Right cardiac atrium (tissue), 5 donors: ENCODE measurements around the gene RUFY1. TPM values are rescaled to one million over a fixed set of nuclear protein-coding genes. Genes with fewer than 3 reads are reported as not detected.
A peak's percentile ranks its signal among the peaks of the same experiment; 100 is the strongest.

ENCODE experiments used
- ATAC-seq, 2 donors: fragments of 200-7000 bp; cut with Tn5 transposase; one replicate each; pipeline versions ENCODE4 v1.8.0 to v1.9.1; 2020; ENCODE audit warnings: moderate library complexity in 2 of 2, mild to moderate bottlenecking in 1 of 2
- DNase-seq, 3 donors: peaks; one replicate each; pipeline ENCODE4 v3.0.0-alpha.2; 2020
- H3K27ac ChIP-seq: one replicate; pipeline ENCODE4 v1.5.1; 2013; ENCODE audit warnings: mild to moderate bottlenecking, low read length, control low read depth, moderate library complexity
- H3K27me3 ChIP-seq: one replicate; pipeline ENCODE4 v1.6.1; 2013; ENCODE audit not compliant: control insufficient read depth, insufficient read depth
- H3K4me1 ChIP-seq: one replicate; pipeline ENCODE4 v1.6.1; 2013; ENCODE audit warnings: low read length; ENCODE audit not compliant: control insufficient read depth, insufficient read depth
- H3K4me3 ChIP-seq: one replicate; pipeline ENCODE4 v1.5.1; 2013; ENCODE audit warnings: low read length, control low read depth
- H3K9me3 ChIP-seq: one replicate; pipeline ENCODE4 v1.6.1; 2013; ENCODE audit warnings: low read length; ENCODE audit not compliant: control insufficient read depth
- WGBS: extraction: QIAGEN DNeasy Blood & Tissue Kit; methylation state at CpG from one replicate; pipeline ENCODE4 v1.1.7; 2013; 5-methylcytosine and 5-hydroxymethylcytosine counted together
- intact Hi-C, 4 donors: fragments of 100-400 bp; cut with DNase I; formaldehyde crosslinking; loops; one replicate each; pipeline versions ENCODE4 v1.11.0 to v1.14.0; 2022 to 2023
- polyA plus RNA-seq: library from polyadenylated mRNA; stranded (reverse); fragments of 200-250 nt; gene quantifications from one replicate; pipeline ENCODE4 v1.2.3, GENCODE V29; 2013
- total RNA-seq, 4 donors: library from RNA; stranded (reverse); fragmentation: NEBNext Ultra II Directional; extraction: Animal tissue kit (Norgen Biotek cat#: 25700); gene quantifications; one replicate each; pipeline ENCODE4 v1.2.1, GENCODE V29; 2021
- donor health status: healthy with polysubstance abuse.
- donor health status: DM: no; HTN: yes; CAD: no.
- donor health status: DM: no; HTN: no; CAD: no.
- donor health status: DM: no; HTN: yes; CAD: no; lungs with severe emphysema.
- donor health status: DM: yes; HTN: yes; CAD: no.

The RUFY1 gene
- total and polyA plus RNA-seq, 5 donors, result 18.9 to 25.6 (median 23.1) TPM

- Histone ChIP-seq H3K27ac (no peak overlapping the region), H3K4me3 (no peak overlapping the region), H3K9me3 (no peaks in the 10 kb centered on the region), H3K27me3 (no peaks in the 10 kb centered on the region), H3K4me1 (peaks cover 3% of the 10 kb centered on the region)
- ATAC-seq, result no peak
- intact Hi-C loops, result no loop called here
- WGBS, result 83% methylated on average over 21 of the region's 21 CpGs
- DNase-seq, result peak in 1 of 3 donors; percentile 54
Observed at GRCh38 chr5:179606071-179606909, 55.9 kb downstream of the RUFY1 start.

GRCh38 chr5:179606910-179607159 lies 56.5 kb downstream of the RUFY1 start:
- intact Hi-C loops, result no loop called here
- H3K4me1 ChIP-seq, result peaks cover 4% of the 10 kb centered on the region
- no peaks in the 10 kb centered on the region for H3K9me3 ChIP-seq
- DNase-seq (peak in 1 of 3 donors; percentile 50), ATAC-seq (peak in 1 of 2 donors; percentile 0)
- H3K4me3 ChIP-seq, result no peak overlapping the region
- H3K27ac ChIP-seq, result no peak overlapping the region
- no peaks in the 10 kb centered on the region for H3K27me3 ChIP-seq
- WGBS, result 87% methylated on average over 6 of the region's 6 CpGs

GRCh38 chr5:179607160-179607931 lies 57.0 kb downstream of the RUFY1 start:
- ATAC-seq (peak; percentile 25 to 50), DNase-seq (peak; percentile 60 to 80 (median 73))
- H3K4me1 ChIP-seq, result peaks cover 6% of the 10 kb centered on the region
- no peaks in the 10 kb centered on the region for H3K27me3 ChIP-seq
- H3K27ac ChIP-seq, result no peak overlapping the region
- no peaks in the 10 kb centered on the region for H3K9me3 ChIP-seq
- 60% methylated on average over 19 of the region's 19 CpGs for WGBS
- intact Hi-C loops, result no loop called here
- no peak overlapping the region for H3K4me3 ChIP-seq

GRCh38 chr5:179608131-179608581 lies 57.8 kb downstream of the RUFY1 start:
- peak in 1 of 2 donors; percentile 3 for ATAC-seq
- H3K4me1 ChIP-seq, result peaks cover 6% of the 10 kb centered on the region

GRCh38 chr5:179609834-179610108 lies 59.4 kb downstream of the RUFY1 start:
- H3K4me3 ChIP-seq, result no peak overlapping the region
- WGBS, result 77% methylated on average over 8 of the region's 8 CpGs
- H3K9me3 ChIP-seq, result no peaks in the 10 kb centered on the region
- intact Hi-C loops, result no loop called here
- DNase-seq, result no peak
- no peaks in the 10 kb centered on the region for H3K27me3 ChIP-seq
- no peak for ATAC-seq
- peaks cover 6% of the 10 kb centered on the region for H3K4me1 ChIP-seq
- no peak overlapping the region for H3K27ac ChIP-seq

More at GRCh38 chr5:179608131-179608581, 57.8 kb downstream of the RUFY1 start:
- Histone ChIP-seq H3K9me3 (no peaks in the 10 kb centered on the region), H3K4me3 (no peak overlapping the region), H3K27ac (no peak overlapping the region), H3K27me3 (no peaks in the 10 kb centered on the region)
- peak in 1 of 3 donors; percentile 34 for DNase-seq
- intact Hi-C loops, result no loop called here
- 55% methylated on average over 5 of the region's 5 CpGs for WGBS

- H3K27me3 ChIP-seq, result no peaks in the 10 kb centered on the region
- H3K4me1 ChIP-seq, result peaks cover 6% of the 10 kb centered on the region
- H3K27ac ChIP-seq, result no peak overlapping the region
- peak; percentile 56 to 76 (median 59) for DNase-seq
- 60% methylated on average over 23 of the region's 23 CpGs for WGBS
- no peak overlapping the region for H3K4me3 ChIP-seq
- H3K9me3 ChIP-seq, result no peaks in the 10 kb centered on the region
- ATAC-seq, result peak; percentile 41 to 61
- intact Hi-C loops, result no loop called here
Observed at GRCh38 chr5:179610109-179610902, 60.0 kb downstream of the RUFY1 start.

GRCh38 chr5:179610903-179611265 lies 60.5 kb downstream of the RUFY1 start:
- ATAC-seq, result no peak
- no peak overlapping the region for H3K27ac ChIP-seq
- DNase-seq, result no peak
- H3K9me3 ChIP-seq, result no peaks in the 10 kb centered on the region
- no peaks in the 10 kb centered on the region for H3K27me3 ChIP-seq
- intact Hi-C loops, result no loop called here
- no peak overlapping the region for H3K4me3 ChIP-seq
- peaks cover 6% of the 10 kb centered on the region for H3K4me1 ChIP-seq

- Histone ChIP-seq H3K27ac (no peak overlapping the region), H3K4me1 (peaks cover 2% of the 10 kb centered on the region)
Observed at GRCh38 chr5:179612577-179613459, 62.5 kb downstream of the RUFY1 start.

GRCh38 chr5:179613460-179614071 lies 63.2 kb downstream of the RUFY1 start:
- intact Hi-C loops, result no loop called here
- Histone ChIP-seq H3K4me3 (no peak overlapping the region), H3K27me3 (no peaks in the 10 kb centered on the region), H3K27ac (no peak overlapping the region), H3K4me1 (peaks cover 2% of the 10 kb centered on the region), H3K9me3 (no peaks in the 10 kb centered on the region)
- ATAC-seq, result no peak
- 71% methylated on average over 8 of the region's 8 CpGs for WGBS
- DNase-seq, result peak in 1 of 3 donors; percentile 33

More at GRCh38 chr5:179612577-179613459, 62.5 kb downstream of the RUFY1 start:
- intact Hi-C loops, result no loop called here
- ATAC-seq, result no peak
- no peaks in the 10 kb centered on the region for H3K9me3 ChIP-seq
- peak in 1 of 3 donors; percentile 7 for DNase-seq
- H3K4me3 ChIP-seq, result no peak overlapping the region
- no peaks in the 10 kb centered on the region for H3K27me3 ChIP-seq
- 82% methylated on average over 21 of the region's 21 CpGs for WGBS

- no peak overlapping the region for H3K4me3 ChIP-seq
- no peaks in the 10 kb centered on the region for H3K27me3 ChIP-seq
- 53% methylated on average over 8 of the region's 8 CpGs for WGBS
- peaks cover 2% of the 10 kb centered on the region for H3K4me1 ChIP-seq
- no peak for ATAC-seq
- H3K27ac ChIP-seq, result no peak overlapping the region
- peak in 1 of 3 donors; percentile 0 for DNase-seq
- H3K9me3 ChIP-seq, result no peaks in the 10 kb centered on the region
- intact Hi-C loops, result no loop called here
Observed at GRCh38 chr5:179614745-179615144, 64.4 kb downstream of the RUFY1 start.
